Vagina (tissue), 2 donors: Measurements from ENCODE around the gene CHPT1. TPM values are rescaled to one million over a fixed set of nuclear protein-coding genes. Genes with fewer than 3 reads are reported as not detected.
A peak's percentile ranks its signal among the peaks of the same experiment; 100 is the strongest.

Source experiments
- DNase-seq, 2 donors: peaks; one replicate each; pipeline ENCODE4 v3.0.0-alpha.2; 2017; ENCODE audit errors: extremely low spot score in 2 of 2
- H3K27ac ChIP-seq: fragments of 200-600 bp; sonication (generic); one replicate; pipeline ENCODE4 v1.5.1; 2019
- H3K27me3 ChIP-seq: fragments of 200-600 bp; sonication (generic); one replicate; pipeline ENCODE4 v1.5.1; 2019
- H3K36me3 ChIP-seq, 2 donors: fragments of 200-600 bp; sonication (generic); one replicate each; pipeline ENCODE4 v1.5.1; 2017 to 2019
- H3K4me1 ChIP-seq: fragments of 200-600 bp; sonication (generic); one replicate; pipeline ENCODE4 v1.5.1; 2019
- H3K4me3 ChIP-seq, 2 donors: fragments of 200-600 bp; sonication (generic); 1 replicate in 1 of 2; 2 replicates in 1 of 2; pipeline ENCODE4 v1.5.1; 2016 to 2019
- H3K9me3 ChIP-seq: fragments of 200-600 bp; sonication (generic); one replicate; pipeline ENCODE4 v1.5.1; 2019
- POLR2A ChIP-seq, 2 donors: fragments of 450-650 bp; IDR thresholded peaks; one replicate each; pipeline ENCODE4 v1.6.1; 2017; ENCODE audit warnings: antibody characterized with exemption in 2 of 2, mild to moderate bottlenecking in 2 of 2, moderate library complexity in 2 of 2
- POLR2AphosphoS5 ChIP-seq, 2 donors: sonication (generic); formaldehyde crosslinking; IDR thresholded peaks; one replicate each; pipeline ENCODE4 v1.9.0; 2017; ENCODE audit warnings: antibody characterized with exemption in 2 of 2, mild to moderate bottlenecking in 2 of 2, low read depth in 1 of 2; ENCODE audit not compliant: insufficient read depth in 1 of 2
- intact Hi-C: fragments of 100-400 bp; cut with DNase I; formaldehyde crosslinking; loops from one replicate; pipeline ENCODE4 v1.15.1; 2023
- total RNA-seq: library from RNA; depleted of rRNA; stranded (reverse); fragments of >200 nt; gene quantifications from one replicate; pipeline ENCODE4 v1.2.3, GENCODE V29; 2016
- TF ChIP-seq, protein P1 (sequence below), 3 experiments: fragments of 450-650 bp in 2 of 3; fragments of 200-600 bp in 1 of 3; sonication (generic) in 1 of 3; IDR thresholded peaks; one replicate each; pipeline ENCODE4 v1.5.1; 2017 to 2019; ENCODE audit warnings: antibody characterized with exemption in 3 of 3, mild to moderate bottlenecking in 2 of 3, moderate library complexity in 2 of 3

The CHPT1 gene
- total RNA-seq, 1 donor from 2014 or later, result 84.7 TPM

DNA sequence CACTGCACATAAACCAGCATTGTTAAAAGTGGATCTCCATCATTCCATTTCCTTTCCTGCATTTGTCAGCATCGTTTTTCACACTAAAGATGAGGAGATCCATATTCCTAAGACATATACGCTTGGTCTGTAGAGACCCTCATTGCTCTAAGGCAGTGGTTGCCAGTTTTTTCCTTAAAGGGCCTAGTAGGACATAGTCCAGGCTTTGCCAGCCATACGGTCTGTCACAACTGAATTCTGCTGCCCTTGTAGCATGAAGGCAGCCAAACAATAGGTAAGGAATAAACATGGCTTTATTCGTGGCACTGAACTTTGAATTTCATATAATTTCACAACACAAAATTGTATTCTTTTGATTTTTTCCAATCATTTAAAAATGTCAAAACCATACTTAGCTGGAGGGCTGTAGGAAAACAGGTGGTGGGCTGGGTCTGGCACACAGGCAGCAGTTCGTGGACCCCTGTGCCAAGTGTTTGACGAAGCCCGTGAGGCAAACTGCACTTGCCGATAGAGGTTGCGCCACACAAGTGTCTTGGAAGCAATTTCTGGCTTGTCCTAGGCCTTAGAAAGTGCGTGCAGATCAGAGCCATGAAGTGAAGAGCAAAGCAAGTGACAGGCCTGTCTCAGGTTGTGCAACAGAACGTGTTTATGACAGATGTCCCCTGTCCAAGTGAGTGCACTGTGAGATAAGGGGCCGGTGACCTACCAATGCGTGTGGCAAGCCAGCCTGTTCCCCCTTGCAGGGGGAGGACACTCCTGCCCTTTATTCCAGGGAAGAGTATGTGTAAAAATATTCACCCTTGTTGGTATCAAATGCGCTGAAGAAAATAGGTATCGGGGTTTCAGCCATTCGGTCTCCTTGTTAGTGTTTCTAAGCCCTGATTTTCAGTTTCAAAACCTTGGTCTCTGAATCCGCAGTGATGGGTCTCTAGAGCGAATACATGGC, 916 bp upstream of the CHPT1 start:
- intact Hi-C loops, result no loop called here
- TF ChIP-seq POLR2A (IDR thresholded peaks at IDR 0.05), result no peak
- TF ChIP-seq, protein P1, sequence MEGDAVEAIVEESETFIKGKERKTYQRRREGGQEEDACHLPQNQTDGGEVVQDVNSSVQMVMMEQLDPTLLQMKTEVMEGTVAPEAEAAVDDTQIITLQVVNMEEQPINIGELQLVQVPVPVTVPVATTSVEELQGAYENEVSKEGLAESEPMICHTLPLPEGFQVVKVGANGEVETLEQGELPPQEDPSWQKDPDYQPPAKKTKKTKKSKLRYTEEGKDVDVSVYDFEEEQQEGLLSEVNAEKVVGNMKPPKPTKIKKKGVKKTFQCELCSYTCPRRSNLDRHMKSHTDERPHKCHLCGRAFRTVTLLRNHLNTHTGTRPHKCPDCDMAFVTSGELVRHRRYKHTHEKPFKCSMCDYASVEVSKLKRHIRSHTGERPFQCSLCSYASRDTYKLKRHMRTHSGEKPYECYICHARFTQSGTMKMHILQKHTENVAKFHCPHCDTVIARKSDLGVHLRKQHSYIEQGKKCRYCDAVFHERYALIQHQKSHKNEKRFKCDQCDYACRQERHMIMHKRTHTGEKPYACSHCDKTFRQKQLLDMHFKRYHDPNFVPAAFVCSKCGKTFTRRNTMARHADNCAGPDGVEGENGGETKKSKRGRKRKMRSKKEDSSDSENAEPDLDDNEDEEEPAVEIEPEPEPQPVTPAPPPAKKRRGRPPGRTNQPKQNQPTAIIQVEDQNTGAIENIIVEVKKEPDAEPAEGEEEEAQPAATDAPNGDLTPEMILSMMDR (IDR thresholded peaks at IDR 0.05), result no peak
- Histone ChIP-seq H3K9me3 (no peaks in the 10 kb centered on the region), H3K27ac (peak overlapping the region; percentile 92), H3K36me3 (no peaks in the 10 kb centered on the region), H3K4me1 (peaks cover 49% of the 10 kb centered on the region), H3K4me3 (peak overlapping the region; percentile 84 to 96), H3K27me3 (no peaks in the 10 kb centered on the region)
- DNase-seq, result no peak

DNA sequence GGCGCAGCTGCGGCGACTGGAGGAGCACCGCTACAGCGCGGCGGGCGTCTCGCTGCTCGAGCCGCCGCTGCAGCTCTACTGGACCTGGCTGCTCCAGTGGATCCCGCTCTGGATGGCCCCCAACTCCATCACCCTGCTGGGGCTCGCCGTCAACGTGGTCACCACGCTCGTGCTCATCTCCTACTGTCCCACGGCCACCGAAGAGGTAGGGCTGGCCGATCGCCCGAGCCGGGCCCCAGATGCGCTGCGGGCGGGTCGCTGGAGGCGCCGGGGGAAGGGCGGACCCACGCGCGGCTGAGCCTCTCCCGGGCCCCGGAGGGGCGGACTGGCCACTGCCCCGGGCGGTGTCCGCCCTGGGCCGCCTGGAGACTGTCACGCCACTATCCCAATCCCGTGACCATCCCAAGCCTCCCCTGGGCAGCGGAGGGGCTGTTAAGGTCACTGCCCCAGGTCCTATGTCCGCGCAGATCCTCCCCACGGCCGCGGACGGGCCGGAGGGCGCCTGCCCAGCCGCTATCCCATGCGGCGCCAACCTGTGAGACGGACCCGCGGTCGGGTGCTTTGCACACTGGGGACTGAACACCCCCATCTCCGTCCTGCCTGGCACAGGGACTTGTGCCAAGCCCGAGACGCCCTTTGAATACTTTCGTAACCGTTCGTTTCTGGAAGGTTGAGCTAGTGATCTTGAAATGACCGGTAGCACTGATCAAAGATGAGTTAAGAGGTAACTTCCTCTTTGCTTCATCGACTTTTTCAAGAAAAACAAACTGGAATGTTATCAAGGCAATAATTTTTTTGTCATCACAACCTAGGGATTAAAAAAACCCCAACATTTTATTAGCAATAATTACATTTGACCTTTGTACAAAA, 725 bp downstream of the CHPT1 start:
- H3K27me3 ChIP-seq, result no peaks in the 10 kb centered on the region
- DNase-seq, result no peak
- peak overlapping the region; percentile 92 for H3K27ac ChIP-seq
- H3K9me3 ChIP-seq, result no peaks in the 10 kb centered on the region
- no peaks in the 10 kb centered on the region for H3K36me3 ChIP-seq
- peak in 1 of 2 donors; percentile 54 for TF ChIP-seq POLR2AphosphoS5 (IDR thresholded peaks at IDR 0.05; ENCODE audit: insufficient read depth in 1 of 2, low read depth in 1 of 2)
- TF ChIP-seq POLR2A (IDR thresholded peaks at IDR 0.05), result no peak
- TF ChIP-seq, protein P1 (IDR thresholded peaks at IDR 0.05), result no peak
- peak overlapping the region; percentile 84 to 96 for H3K4me3 ChIP-seq
- peaks cover 66% of the 10 kb centered on the region for H3K4me1 ChIP-seq
- intact Hi-C loops, result no loop called here

DNA sequence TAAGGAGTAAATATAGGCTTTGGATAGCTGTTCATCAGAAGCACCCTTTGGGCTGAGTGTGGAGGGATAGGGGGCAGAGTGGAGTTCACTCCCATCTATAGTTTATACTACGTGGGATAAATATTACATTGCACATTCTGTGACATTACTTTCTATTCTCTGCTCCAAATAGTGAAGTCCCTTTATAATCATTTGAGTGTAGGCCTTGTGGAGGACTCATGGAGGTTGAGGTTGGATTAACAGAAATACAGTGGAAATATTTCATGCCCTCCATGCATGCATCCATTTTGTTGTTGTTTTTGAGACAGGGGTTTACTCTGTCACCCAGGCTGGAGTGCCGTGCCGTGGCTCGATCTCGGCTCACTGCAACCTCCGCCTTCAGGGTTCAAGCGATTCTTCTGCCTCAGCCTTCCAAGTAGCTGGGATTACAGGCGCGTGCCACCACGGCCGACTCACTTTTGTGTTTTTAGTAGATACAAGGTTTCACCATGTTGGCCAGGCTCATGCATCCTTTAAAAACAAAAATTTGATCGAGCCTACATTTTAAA, 1.4 kb downstream of the CHPT1 start:
- H3K27me3 ChIP-seq, result no peaks in the 10 kb centered on the region
- H3K9me3 ChIP-seq, result no peaks in the 10 kb centered on the region
- peaks cover 73% of the 10 kb centered on the region for H3K4me1 ChIP-seq
- no peak for DNase-seq
- TF ChIP-seq, protein P1 (IDR thresholded peaks at IDR 0.05), result no peak
- no peak for TF ChIP-seq POLR2AphosphoS5 (IDR thresholded peaks at IDR 0.05; ENCODE audit: insufficient read depth in 1 of 2, low read depth in 1 of 2)
- TF ChIP-seq POLR2A (IDR thresholded peaks at IDR 0.05), result no peak
- H3K36me3 ChIP-seq, result no peaks in the 10 kb centered on the region
- peak overlapping the region; percentile 92 for H3K27ac ChIP-seq
- peak overlapping the region; percentile 84 to 96 for H3K4me3 ChIP-seq
- intact Hi-C loops, result no loop called here

GRCh38 chr12:101700299-101700820, 2.9 kb downstream of the CHPT1 start:
- no peak for DNase-seq
- TF ChIP-seq, protein P1 (IDR thresholded peaks at IDR 0.05), result no peak
- TF ChIP-seq POLR2A (IDR thresholded peaks at IDR 0.05), result no peak
- no peak for TF ChIP-seq POLR2AphosphoS5 (IDR thresholded peaks at IDR 0.05; ENCODE audit: insufficient read depth in 1 of 2, low read depth in 1 of 2)
- intact Hi-C loops, result no loop called here

More at GRCh38 chr12:101700299-101700820, 2.9 kb downstream of the CHPT1 start:
- no peaks in the 10 kb centered on the region for H3K36me3 ChIP-seq
- H3K27me3 ChIP-seq, result no peaks in the 10 kb centered on the region
- peaks cover 72% of the 10 kb centered on the region for H3K4me1 ChIP-seq
- H3K9me3 ChIP-seq, result no peaks in the 10 kb centered on the region
- no peak overlapping the region for H3K27ac ChIP-seq
- no peak overlapping the region for H3K4me3 ChIP-seq
